Mammary epithelial cell (primary cell): Measurements from ENCODE around the gene CD47.

Experiments
- CTCF ChIP-seq, 2 donors: IDR thresholded peaks in 1 of 2; conservative IDR thresholded peaks in 1 of 2; 2 replicates each; pipeline ENCODE4 v1.5.1; 2011 to 2012; ENCODE audit warnings: inconsistent platforms in 2 of 2, low read length in 2 of 2, mild to moderate bottlenecking in 2 of 2, control low read depth in 1 of 2, low read depth in 1 of 2; ENCODE audit not compliant: insufficient read depth in 1 of 2; ENCODE audit errors: extremely low read depth in 1 of 2
- EZH2 ChIP-seq: IDR thresholded peaks from 2 replicates; pipeline ENCODE4 v1.6.1; 2012; ENCODE audit warnings: low read length, inconsistent platforms, borderline replicate concordance

DNA sequence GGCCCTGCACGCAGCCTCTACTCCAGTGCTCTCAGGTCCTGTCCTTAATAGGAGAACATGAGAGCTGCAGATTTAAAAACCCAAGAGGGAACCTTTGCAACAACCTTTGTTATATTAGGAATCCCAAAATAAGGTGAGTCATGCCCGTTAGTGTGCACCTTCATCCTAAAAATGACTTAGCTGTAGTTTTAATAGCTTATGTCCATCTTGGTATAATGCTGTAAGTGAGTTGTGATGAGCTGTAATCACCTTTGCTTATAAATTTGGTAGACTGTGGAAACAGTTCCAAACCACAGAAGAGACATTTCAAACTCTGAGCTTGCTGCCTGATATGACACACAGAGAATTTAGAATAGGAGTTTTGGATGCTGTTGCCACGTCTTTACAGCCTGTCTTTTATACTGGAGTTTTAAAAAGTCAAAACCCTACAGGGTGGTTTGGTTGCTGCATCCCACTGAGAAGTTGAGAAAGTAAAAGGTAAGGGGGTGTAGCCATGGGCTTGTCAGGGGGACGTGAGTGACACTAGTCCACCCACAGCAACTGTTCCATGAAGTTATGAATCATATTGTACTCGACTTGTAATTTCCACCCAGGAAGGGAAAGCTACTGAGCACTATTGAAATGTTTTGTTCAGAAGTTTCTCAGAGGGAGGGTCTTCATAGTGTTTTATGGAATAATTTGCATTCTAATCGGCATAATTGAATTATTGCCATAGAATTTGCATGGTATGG is 27.4 kb upstream of the CD47 start:
- no peak for TF ChIP-seq CTCF (conservative IDR thresholded peaks at IDR 0.05 in 1 of 2, IDR thresholded peaks at IDR 0.05 in 1 of 2; ENCODE audit: extremely low read depth in 1 of 2, insufficient read depth in 1 of 2, low read depth in 1 of 2, low read length in 2 of 2)
- no peak for TF ChIP-seq EZH2
